ENCODE measurements around the gene WNT7B.

WNT7B gene

GRCh38 chr22:45949258-45949870 lies 27.6 kb downstream of the WNT7B start:
- Histone ChIP-seq H3K36me3 (ENCODE audit: control insufficient read depth, insufficient read depth, low read length) (no peaks in the 10 kb centered on the region), H3K4me3 (ENCODE audit: extremely low read depth, insufficient read depth, low read length, poor library complexity, severe bottlenecking) (no peak overlapping the region), H3K27ac (ENCODE audit: low read depth, low read length, severe bottlenecking) (no peak overlapping the region), H3K9me3 (ENCODE audit: control insufficient read depth, low read length) (no peaks in the 10 kb centered on the region), H3K4me1 (ENCODE audit: control insufficient read depth, insufficient read depth, low read length, poor library complexity, severe bottlenecking) (no peaks in the 10 kb centered on the region)
- WGBS, 2 experiments (ENCODE audit: insufficient coverage in 2 of 2) = 91 to 92% methylated on average over 19 of the region's 22 CpGs

- no peaks in the 10 kb centered on the region for H3K9me3 ChIP-seq (ENCODE audit: control insufficient read depth, low read length)
- no peak overlapping the region for H3K27ac ChIP-seq (ENCODE audit: low read depth, low read length, severe bottlenecking)
- 93 to 96% methylated on average over 16 to 21 of the region's 21 CpGs for WGBS, 2 experiments (ENCODE audit: insufficient coverage in 2 of 2)
- H3K4me3 ChIP-seq (ENCODE audit: extremely low read depth, insufficient read depth, low read length, poor library complexity, severe bottlenecking) = no peak overlapping the region
- no peaks in the 10 kb centered on the region for H3K36me3 ChIP-seq (ENCODE audit: control insufficient read depth, insufficient read depth, low read length)
- H3K4me1 ChIP-seq (ENCODE audit: control insufficient read depth, insufficient read depth, low read length, poor library complexity, severe bottlenecking) = no peaks in the 10 kb centered on the region
These were observed 28.8 kb downstream of the WNT7B start for GRCh38 chr22:45948081-45948648.

- Histone ChIP-seq H3K36me3 (ENCODE audit: control insufficient read depth, insufficient read depth, low read length) (no peaks in the 10 kb centered on the region), H3K27ac (ENCODE audit: low read depth, low read length, severe bottlenecking) (no peak overlapping the region), H3K4me1 (ENCODE audit: control insufficient read depth, insufficient read depth, low read length, poor library complexity, severe bottlenecking) (no peaks in the 10 kb centered on the region), H3K9me3 (ENCODE audit: control insufficient read depth, low read length) (no peaks in the 10 kb centered on the region), H3K4me3 (ENCODE audit: extremely low read depth, insufficient read depth, low read length, poor library complexity, severe bottlenecking) (no peak overlapping the region)
- 89 to 91% methylated on average over 11 to 16 of the region's 17 CpGs for WGBS, 2 experiments (ENCODE audit: insufficient coverage in 2 of 2)
These were observed 30.0 kb downstream of the WNT7B start for GRCh38 chr22:45946805-45947600.

GRCh38 chr22:45945621-45946106 lies 31.3 kb downstream of the WNT7B start:
- WGBS, 2 experiments (ENCODE audit: insufficient coverage in 2 of 2) = 94% methylated on average over 13 of the region's 18 CpGs

GRCh38 chr22:45942787-45943493 lies 34.0 kb downstream of the WNT7B start:
- no peaks in the 10 kb centered on the region for H3K9me3 ChIP-seq (ENCODE audit: control insufficient read depth, low read length)
- H3K4me1 ChIP-seq (ENCODE audit: control insufficient read depth, insufficient read depth, low read length, poor library complexity, severe bottlenecking) = no peaks in the 10 kb centered on the region
- WGBS, 2 experiments (ENCODE audit: insufficient coverage in 2 of 2) = 93 to 96% methylated on average over 23 to 30 of the region's 32 CpGs
- no peaks in the 10 kb centered on the region for H3K36me3 ChIP-seq (ENCODE audit: control insufficient read depth, insufficient read depth, low read length)
- H3K4me3 ChIP-seq (ENCODE audit: extremely low read depth, insufficient read depth, low read length, poor library complexity, severe bottlenecking) = no peak overlapping the region
- H3K27ac ChIP-seq (ENCODE audit: low read depth, low read length, severe bottlenecking) = no peak overlapping the region

More at GRCh38 chr22:45945621-45946106, 31.3 kb downstream of the WNT7B start:
- Histone ChIP-seq H3K4me3 (ENCODE audit: extremely low read depth, insufficient read depth, low read length, poor library complexity, severe bottlenecking) (no peak overlapping the region), H3K36me3 (ENCODE audit: control insufficient read depth, insufficient read depth, low read length) (no peaks in the 10 kb centered on the region), H3K9me3 (ENCODE audit: control insufficient read depth, low read length) (no peaks in the 10 kb centered on the region), H3K4me1 (ENCODE audit: control insufficient read depth, insufficient read depth, low read length, poor library complexity, severe bottlenecking) (no peaks in the 10 kb centered on the region), H3K27ac (ENCODE audit: low read depth, low read length, severe bottlenecking) (no peak overlapping the region)

- H3K36me3 ChIP-seq (ENCODE audit: control insufficient read depth, insufficient read depth, low read length) = no peaks in the 10 kb centered on the region
- no peaks in the 10 kb centered on the region for H3K4me1 ChIP-seq (ENCODE audit: control insufficient read depth, insufficient read depth, low read length, poor library complexity, severe bottlenecking)
- H3K4me3 ChIP-seq (ENCODE audit: extremely low read depth, insufficient read depth, low read length, poor library complexity, severe bottlenecking) = no peak overlapping the region
- WGBS, 2 experiments (ENCODE audit: insufficient coverage in 2 of 2) = 91 to 97% methylated on average over 9 of the region's 9 CpGs
- no peak overlapping the region for H3K27ac ChIP-seq (ENCODE audit: low read depth, low read length, severe bottlenecking)
- no peaks in the 10 kb centered on the region for H3K9me3 ChIP-seq (ENCODE audit: control insufficient read depth, low read length)
These were observed 34.6 kb downstream of the WNT7B start for GRCh38 chr22:45942344-45942743.

- Histone ChIP-seq H3K9me3 (ENCODE audit: control insufficient read depth, low read length) (no peaks in the 10 kb centered on the region), H3K27ac (ENCODE audit: low read depth, low read length, severe bottlenecking) (no peak overlapping the region), H3K36me3 (ENCODE audit: control insufficient read depth, insufficient read depth, low read length) (no peaks in the 10 kb centered on the region), H3K4me3 (ENCODE audit: extremely low read depth, insufficient read depth, low read length, poor library complexity, severe bottlenecking) (no peak overlapping the region), H3K4me1 (ENCODE audit: control insufficient read depth, insufficient read depth, low read length, poor library complexity, severe bottlenecking) (peaks cover 7% of the 10 kb centered on the region)
- WGBS, 2 experiments (ENCODE audit: insufficient coverage in 2 of 2) = 67 to 82% methylated on average over 1 to 2 of the region's 3 CpGs
These were observed 38.0 kb downstream of the WNT7B start for GRCh38 chr22:45938913-45939312.

GRCh38 chr22:45937960-45938359 lies 39.0 kb downstream of the WNT7B start:
- Histone ChIP-seq H3K9me3 (ENCODE audit: control insufficient read depth, low read length) (no peaks in the 10 kb centered on the region), H3K36me3 (ENCODE audit: control insufficient read depth, insufficient read depth, low read length) (no peaks in the 10 kb centered on the region), H3K4me3 (ENCODE audit: extremely low read depth, insufficient read depth, low read length, poor library complexity, severe bottlenecking) (no peak overlapping the region), H3K4me1 (ENCODE audit: control insufficient read depth, insufficient read depth, low read length, poor library complexity, severe bottlenecking) (peaks cover 7% of the 10 kb centered on the region), H3K27ac (ENCODE audit: low read depth, low read length, severe bottlenecking) (no peak overlapping the region)
- 94 to 100% methylated on average over 2 to 3 of the region's 8 CpGs for WGBS, 2 experiments (ENCODE audit: insufficient coverage in 2 of 2)

GRCh38 chr22:45935573-45935972 lies 41.4 kb downstream of the WNT7B start:
- no peaks in the 10 kb centered on the region for H3K36me3 ChIP-seq (ENCODE audit: control insufficient read depth, insufficient read depth, low read length)
- WGBS, 2 experiments (ENCODE audit: insufficient coverage in 2 of 2) = 88 to 97% methylated on average over 4 to 6 of the region's 6 CpGs
- peaks cover 7% of the 10 kb centered on the region for H3K4me1 ChIP-seq (ENCODE audit: control insufficient read depth, insufficient read depth, low read length, poor library complexity, severe bottlenecking)
- no peak overlapping the region for H3K27ac ChIP-seq (ENCODE audit: low read depth, low read length, severe bottlenecking)
- no peaks in the 10 kb centered on the region for H3K9me3 ChIP-seq (ENCODE audit: control insufficient read depth, low read length)
- no peak overlapping the region for H3K4me3 ChIP-seq (ENCODE audit: extremely low read depth, insufficient read depth, low read length, poor library complexity, severe bottlenecking)

GRCh38 chr22:45934659-45935341 lies 42.2 kb downstream of the WNT7B start:
- Histone ChIP-seq H3K4me1 (ENCODE audit: control insufficient read depth, insufficient read depth, low read length, poor library complexity, severe bottlenecking) (peaks cover 7% of the 10 kb centered on the region), H3K9me3 (ENCODE audit: control insufficient read depth, low read length) (no peaks in the 10 kb centered on the region), H3K36me3 (ENCODE audit: control insufficient read depth, insufficient read depth, low read length) (no peaks in the 10 kb centered on the region), H3K4me3 (ENCODE audit: extremely low read depth, insufficient read depth, low read length, poor library complexity, severe bottlenecking) (no peak overlapping the region), H3K27ac (ENCODE audit: low read depth, low read length, severe bottlenecking) (no peak overlapping the region)
- 90% methylated on average over 24 to 25 of the region's 27 CpGs for WGBS, 2 experiments (ENCODE audit: insufficient coverage in 2 of 2)
